ENCODE measurements around the gene HMGA1. TPM values are rescaled to one million over a fixed set of nuclear protein-coding genes. Genes with fewer than 3 reads are reported as not detected.
"Not testable (repeated sequence)": the region's sequence is repeated elsewhere in the genome, so short reads cannot be mapped to it uniquely, and the experiment has no call there.

The HMGA1 gene
- polyA plus RNA-seq, 1 donor: 208 TPM

DNA sequence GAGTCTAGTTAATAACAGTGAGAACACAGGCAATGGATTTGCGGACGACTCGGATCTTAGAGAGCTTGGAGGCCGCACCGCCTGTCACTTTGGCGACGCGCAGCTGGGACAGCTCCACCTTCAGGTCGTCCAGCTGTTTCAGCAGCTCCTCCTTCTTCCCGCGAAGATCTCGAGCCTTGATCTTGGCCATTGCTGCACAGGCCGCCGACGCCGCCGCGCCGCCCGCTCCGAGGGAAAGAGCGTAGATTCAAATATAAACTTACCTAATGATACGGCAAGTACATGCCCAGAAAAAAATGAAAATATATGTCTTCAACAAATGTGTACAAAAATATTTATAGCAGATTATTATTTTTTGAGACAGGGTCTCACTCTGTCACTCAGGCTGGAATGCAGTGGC lies 26.8 kb downstream of the HMGA1 start:
- not testable (repeated sequence) for H3K27ac ChIP-seq (ENCODE audit: low read length); H3K4me1 ChIP-seq (ENCODE audit: control insufficient read depth, insufficient read depth, low read length); DNase-seq; H3K9me3 ChIP-seq (ENCODE audit: control insufficient read depth, low read depth, low read length); H3K36me3 ChIP-seq (ENCODE audit: control insufficient read depth, insufficient read depth, low read length); H3K4me3 ChIP-seq (ENCODE audit: low read length); H3K27me3 ChIP-seq (ENCODE audit: control insufficient read depth, insufficient read depth, low read length)
- WGBS (ENCODE audit: insufficient coverage, low lambda C conversion rate): 100% methylated on average over 3 of the region's 23 CpGs

DNA sequence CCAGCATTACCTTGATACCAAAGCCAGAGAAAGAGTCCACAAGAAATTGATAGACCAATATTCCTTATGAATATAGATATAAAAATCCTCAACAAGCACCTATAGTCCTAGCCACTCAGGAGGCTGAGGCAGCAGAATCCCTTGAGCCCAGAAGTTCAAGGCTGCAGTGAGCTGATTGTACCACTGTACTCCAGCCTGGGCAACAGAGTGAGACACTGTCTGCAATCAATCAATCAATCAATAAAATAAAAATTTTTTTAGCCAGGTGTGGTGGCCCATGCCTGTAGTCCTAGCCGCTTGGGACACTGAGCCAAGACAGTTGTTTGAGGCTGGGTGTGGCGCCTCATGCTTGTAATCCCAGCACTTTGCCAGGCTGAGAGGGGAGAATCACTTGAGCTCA lies 31.1 kb downstream of the HMGA1 start:
- H3K4me1 ChIP-seq (ENCODE audit: control insufficient read depth, insufficient read depth, low read length): no peaks in the 10 kb centered on the region
- no peak overlapping the region for H3K4me3 ChIP-seq (ENCODE audit: low read length)
- no peaks in the 10 kb centered on the region for H3K36me3 ChIP-seq (ENCODE audit: control insufficient read depth, insufficient read depth, low read length)
- WGBS (ENCODE audit: insufficient coverage, low lambda C conversion rate): no CpG with 5 or more reads among the region's 2 CpGs
- H3K9me3 ChIP-seq (ENCODE audit: control insufficient read depth, low read depth, low read length): peaks cover 9% of the 10 kb centered on the region
- H3K27ac ChIP-seq (ENCODE audit: low read length): no peak overlapping the region
- no peaks in the 10 kb centered on the region for H3K27me3 ChIP-seq (ENCODE audit: control insufficient read depth, insufficient read depth, low read length)
- no peak for DNase-seq

DNA sequence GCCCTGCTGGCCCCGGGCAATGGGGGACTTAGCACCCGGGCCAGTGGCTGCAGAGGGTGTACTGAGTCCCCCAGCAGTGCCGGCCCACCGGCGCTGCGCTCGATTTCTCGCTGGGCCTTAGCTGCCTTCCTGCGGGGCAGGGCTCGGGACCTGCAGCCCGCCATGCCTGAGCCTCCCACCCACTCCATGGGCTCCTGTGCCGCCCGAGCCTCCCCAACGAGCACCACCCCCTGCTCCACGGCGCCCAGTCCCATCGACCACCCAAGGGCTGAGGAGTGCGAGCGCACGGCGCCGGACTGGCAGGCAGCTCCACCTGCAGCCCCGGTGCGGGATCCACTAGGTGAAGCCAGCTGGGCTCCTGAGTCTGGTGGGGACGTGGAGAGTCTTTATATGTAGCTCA lies 32.5 kb downstream of the HMGA1 start:
- not testable (repeated sequence) for H3K9me3 ChIP-seq (ENCODE audit: control insufficient read depth, low read depth, low read length); H3K4me1 ChIP-seq (ENCODE audit: control insufficient read depth, insufficient read depth, low read length); H3K27me3 ChIP-seq (ENCODE audit: control insufficient read depth, insufficient read depth, low read length); DNase-seq; H3K4me3 ChIP-seq (ENCODE audit: low read length); H3K27ac ChIP-seq (ENCODE audit: low read length); H3K36me3 ChIP-seq (ENCODE audit: control insufficient read depth, insufficient read depth, low read length)
- no CpG with 5 or more reads among the region's 25 CpGs for WGBS (ENCODE audit: insufficient coverage, low lambda C conversion rate)

DNA sequence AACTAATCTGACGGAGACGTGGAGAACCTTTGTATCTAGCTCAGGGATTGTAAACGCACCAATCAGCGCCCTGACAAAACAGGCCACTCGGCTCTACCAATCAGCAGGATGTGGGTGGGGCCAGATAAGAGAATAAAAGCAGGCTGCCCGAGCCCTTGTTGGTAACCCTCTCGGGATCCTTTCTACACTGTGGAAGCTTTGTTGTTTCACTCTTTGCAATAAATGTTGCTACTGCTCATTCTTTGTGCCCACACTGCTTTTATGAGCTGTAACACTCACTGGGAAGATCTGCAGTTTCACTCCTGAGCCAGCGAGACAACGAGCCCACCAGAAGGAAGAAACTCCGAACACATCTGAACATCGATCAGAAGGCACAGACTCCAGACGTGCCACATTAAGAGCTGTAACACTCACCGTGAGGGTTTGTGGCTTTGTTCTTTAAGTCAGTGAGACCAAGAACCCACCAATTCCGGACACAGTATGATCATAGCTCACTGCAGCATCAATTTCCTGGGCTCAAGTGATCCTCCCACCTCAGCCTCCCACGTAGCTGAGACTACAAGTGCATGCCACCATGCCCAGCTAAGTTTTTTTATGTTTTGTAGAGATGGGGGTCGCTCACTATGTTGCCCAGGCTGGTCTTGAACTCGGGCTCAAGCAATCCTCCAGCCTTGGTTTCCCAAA lies 33.1 kb downstream of the HMGA1 start:
- H3K4me1 ChIP-seq (ENCODE audit: control insufficient read depth, insufficient read depth, low read length); H3K27ac ChIP-seq (ENCODE audit: low read length); H3K27me3 ChIP-seq (ENCODE audit: control insufficient read depth, insufficient read depth, low read length); H3K9me3 ChIP-seq (ENCODE audit: control insufficient read depth, low read depth, low read length); H3K36me3 ChIP-seq (ENCODE audit: control insufficient read depth, insufficient read depth, low read length); DNase-seq; H3K4me3 ChIP-seq (ENCODE audit: low read length): not testable (repeated sequence)
- WGBS (ENCODE audit: insufficient coverage, low lambda C conversion rate): 80% methylated on average over 1 of the region's 17 CpGs

DNA sequence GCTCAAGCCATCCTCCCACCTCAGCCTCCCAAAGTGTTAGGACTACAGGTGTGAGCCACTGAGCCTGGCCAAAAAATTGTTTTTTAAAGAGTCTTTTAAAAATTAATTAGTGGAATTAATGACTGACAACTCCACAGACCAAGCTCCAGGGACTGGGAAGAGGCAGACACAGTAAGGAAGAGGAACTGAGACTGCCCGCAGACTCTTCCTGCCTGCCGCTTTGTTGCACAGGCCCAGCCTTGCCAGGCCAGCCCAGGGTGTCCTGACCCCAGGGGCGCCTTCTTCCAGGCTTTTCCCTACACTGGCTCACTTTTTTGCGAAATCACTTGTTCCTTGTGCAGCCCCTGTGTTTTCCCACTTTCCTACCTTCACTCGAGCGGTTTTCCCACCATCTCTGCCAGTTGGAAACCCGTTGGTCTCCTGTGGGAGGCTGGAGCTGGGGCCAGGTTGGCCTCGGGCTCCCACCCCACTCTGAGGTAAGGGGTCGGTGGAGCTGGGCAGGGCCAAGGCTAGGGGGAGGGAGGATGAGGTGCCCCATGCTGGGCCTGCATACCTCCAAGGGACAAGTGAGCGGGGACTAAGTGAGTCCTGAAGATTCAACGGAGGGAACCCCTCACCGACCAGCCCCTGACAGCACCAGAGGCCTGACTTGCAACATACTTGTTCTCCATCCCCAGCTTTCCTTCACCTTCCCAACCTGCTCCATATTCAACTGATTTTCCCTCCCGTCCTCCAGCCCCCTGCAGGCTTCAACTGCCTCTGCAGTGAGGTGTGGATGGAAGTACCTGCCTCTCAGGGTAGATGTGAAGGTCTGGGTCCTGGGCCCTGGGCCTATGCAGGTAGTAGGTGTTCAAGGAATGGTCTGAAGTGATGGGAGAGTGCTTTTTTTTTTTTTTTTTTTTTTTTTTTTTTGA lies 35.6 kb downstream of the HMGA1 start:
- no peak for DNase-seq
- Histone ChIP-seq H3K9me3 (ENCODE audit: control insufficient read depth, low read depth, low read length) (no peaks in the 10 kb centered on the region), H3K27me3 (ENCODE audit: control insufficient read depth, insufficient read depth, low read length) (no peaks in the 10 kb centered on the region), H3K4me1 (ENCODE audit: control insufficient read depth, insufficient read depth, low read length) (no peaks in the 10 kb centered on the region), H3K27ac (ENCODE audit: low read length) (no peak overlapping the region), H3K36me3 (ENCODE audit: control insufficient read depth, insufficient read depth, low read length) (no peaks in the 10 kb centered on the region), H3K4me3 (ENCODE audit: low read length) (no peak overlapping the region)
- WGBS (ENCODE audit: insufficient coverage, low lambda C conversion rate): 96% methylated on average over 4 of the region's 13 CpGs

DNA sequence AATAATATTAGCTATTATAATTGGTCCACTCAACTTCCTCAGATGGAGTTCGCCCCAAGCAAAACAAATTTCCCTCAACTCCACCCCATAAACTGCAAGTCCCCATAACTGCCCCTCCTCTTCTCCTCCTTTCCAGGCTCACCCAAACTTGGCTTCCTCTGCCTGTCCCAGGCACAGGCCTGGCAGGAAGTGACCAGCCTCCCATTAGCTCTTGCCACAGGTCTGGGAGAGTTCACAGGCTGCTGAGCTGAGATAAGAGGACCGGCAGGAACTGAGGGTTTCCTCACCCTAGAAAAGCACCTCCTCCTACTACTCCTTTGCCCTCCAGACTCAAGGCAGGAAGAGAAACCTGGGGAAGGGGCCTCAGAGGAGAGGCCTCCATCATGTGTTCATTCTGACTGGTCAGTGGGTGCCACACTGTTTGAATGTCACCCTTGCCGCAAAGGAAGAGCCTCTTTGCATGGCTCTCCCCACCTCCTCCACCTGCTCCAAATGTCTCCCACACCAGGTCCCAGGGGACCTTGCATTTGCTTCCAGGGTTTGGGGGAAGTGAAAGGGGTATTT lies 36.7 kb downstream of the HMGA1 start:
- H3K4me1 ChIP-seq (ENCODE audit: control insufficient read depth, insufficient read depth, low read length): no peaks in the 10 kb centered on the region
- no peak overlapping the region for H3K4me3 ChIP-seq (ENCODE audit: low read length)
- H3K27ac ChIP-seq (ENCODE audit: low read length): no peak overlapping the region
- H3K27me3 ChIP-seq (ENCODE audit: control insufficient read depth, insufficient read depth, low read length): no peaks in the 10 kb centered on the region
- no peaks in the 10 kb centered on the region for H3K9me3 ChIP-seq (ENCODE audit: control insufficient read depth, low read depth, low read length)
- H3K36me3 ChIP-seq (ENCODE audit: control insufficient read depth, insufficient read depth, low read length): no peaks in the 10 kb centered on the region
- DNase-seq: peak in 1 of 2 donors; percentile 24
- WGBS (ENCODE audit: insufficient coverage, low lambda C conversion rate): 100% methylated on average over 1 of the region's 3 CpGs

DNA sequence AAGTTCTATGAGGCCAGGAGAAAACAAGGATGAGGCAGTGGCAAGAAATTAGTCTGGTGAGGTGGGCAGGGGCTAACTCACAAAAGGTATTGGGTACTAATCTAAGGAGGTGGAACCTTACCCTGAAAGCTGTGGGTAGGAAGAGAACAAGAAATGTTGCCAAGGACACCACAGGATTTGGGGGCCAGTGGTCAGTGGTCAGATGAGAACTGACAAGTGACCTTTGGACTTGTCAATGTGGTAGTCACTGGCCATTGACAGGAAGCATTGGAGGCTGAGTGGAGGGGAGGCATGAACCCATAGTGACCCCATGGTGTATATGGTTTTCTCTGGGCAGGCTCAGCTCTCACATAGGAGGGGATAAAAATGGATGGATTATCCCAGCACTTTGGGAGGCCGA lies 37.5 kb downstream of the HMGA1 start:
- H3K36me3 ChIP-seq (ENCODE audit: control insufficient read depth, insufficient read depth, low read length): peaks cover under 1% of the 10 kb centered on the region
- no peak for DNase-seq

DNA sequence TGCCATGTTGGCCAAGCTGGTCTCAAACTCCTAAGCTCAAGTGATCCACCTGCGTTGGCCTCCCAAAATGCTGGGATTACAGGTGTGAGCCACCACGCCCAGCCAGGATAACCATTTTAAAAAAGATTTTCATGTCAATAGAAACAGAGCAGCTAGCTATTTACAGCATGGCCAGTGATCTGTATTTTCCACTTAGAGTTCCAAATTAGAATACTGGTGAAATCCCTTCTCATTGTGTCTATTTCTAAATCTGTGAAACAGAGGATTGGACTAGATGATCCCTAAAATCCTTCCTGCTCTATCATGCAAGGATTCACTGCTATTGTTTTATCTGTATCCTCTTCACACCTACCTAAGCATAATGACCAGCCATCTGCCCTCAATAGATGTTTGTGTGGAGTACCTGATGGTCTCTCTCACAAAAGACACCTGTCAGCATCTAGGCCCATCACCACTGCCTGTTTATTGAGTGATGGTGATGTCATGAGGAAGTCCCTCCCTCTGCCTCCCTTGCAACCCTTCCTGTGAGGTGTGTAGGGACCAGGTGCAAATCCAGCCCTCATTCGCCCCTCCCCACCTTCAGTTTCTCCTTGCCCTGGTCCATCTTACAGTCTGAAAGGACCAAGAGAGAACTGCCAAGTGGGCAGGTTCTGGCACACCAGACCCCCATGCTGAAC lies 38.6 kb downstream of the HMGA1 start:
- H3K27me3 ChIP-seq (ENCODE audit: control insufficient read depth, insufficient read depth, low read length): no peaks in the 10 kb centered on the region
- H3K4me1 ChIP-seq (ENCODE audit: control insufficient read depth, insufficient read depth, low read length): no peaks in the 10 kb centered on the region
- H3K9me3 ChIP-seq (ENCODE audit: control insufficient read depth, low read depth, low read length): no peaks in the 10 kb centered on the region
- no peak overlapping the region for H3K27ac ChIP-seq (ENCODE audit: low read length)
- peaks cover 9% of the 10 kb centered on the region for H3K36me3 ChIP-seq (ENCODE audit: control insufficient read depth, insufficient read depth, low read length)
- whole genome bisulfite sequencing (ENCODE audit: insufficient coverage, low lambda C conversion rate): no CpG with 5 or more reads among the region's 3 CpGs
- no peak for DNase-seq
- no peak overlapping the region for H3K4me3 ChIP-seq (ENCODE audit: low read length)

More for the DNA sequence above, 37.5 kb downstream of the HMGA1 start:
- Histone ChIP-seq H3K27me3 (ENCODE audit: control insufficient read depth, insufficient read depth, low read length) (no peaks in the 10 kb centered on the region), H3K9me3 (ENCODE audit: control insufficient read depth, low read depth, low read length) (no peaks in the 10 kb centered on the region), H3K4me1 (ENCODE audit: control insufficient read depth, insufficient read depth, low read length) (no peaks in the 10 kb centered on the region), H3K27ac (ENCODE audit: low read length) (no peak overlapping the region), H3K4me3 (ENCODE audit: low read length) (no peak overlapping the region)
- WGBS (ENCODE audit: insufficient coverage, low lambda C conversion rate): no CpG with 5 or more reads among the region's 1 CpG

DNA sequence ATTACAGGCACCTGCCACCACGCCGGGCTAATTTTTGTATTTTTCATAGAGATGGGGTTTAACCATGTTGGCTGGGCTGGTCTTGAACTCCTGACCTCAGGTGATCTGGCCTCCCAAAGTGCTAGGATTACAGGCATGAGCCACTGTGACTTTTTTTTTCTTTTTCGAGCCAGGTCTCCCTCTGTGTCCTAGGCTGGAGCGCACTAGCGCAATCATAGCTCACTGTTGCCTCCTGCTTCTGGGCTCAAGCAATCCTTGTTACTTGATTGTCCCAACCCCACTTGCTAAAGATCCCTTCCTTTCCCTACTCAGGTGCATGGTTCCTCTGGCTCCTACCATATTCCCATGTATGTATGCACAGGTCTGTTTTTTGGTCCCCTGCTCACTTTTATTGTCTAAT lies 39.5 kb downstream of the HMGA1 start:
- DNase-seq: no peak
- no CpG with 5 or more reads among the region's 5 CpGs for WGBS (ENCODE audit: insufficient coverage, low lambda C conversion rate)
- Histone ChIP-seq H3K36me3 (ENCODE audit: control insufficient read depth, insufficient read depth, low read length) (peaks cover 14% of the 10 kb centered on the region), H3K27me3 (ENCODE audit: control insufficient read depth, insufficient read depth, low read length) (no peaks in the 10 kb centered on the region), H3K27ac (ENCODE audit: low read length) (no peak overlapping the region), H3K9me3 (ENCODE audit: control insufficient read depth, low read depth, low read length) (no peaks in the 10 kb centered on the region), H3K4me1 (ENCODE audit: control insufficient read depth, insufficient read depth, low read length) (no peaks in the 10 kb centered on the region), H3K4me3 (ENCODE audit: low read length) (no peak overlapping the region)
